ENCODE results near the gene RNF10.

DNA sequence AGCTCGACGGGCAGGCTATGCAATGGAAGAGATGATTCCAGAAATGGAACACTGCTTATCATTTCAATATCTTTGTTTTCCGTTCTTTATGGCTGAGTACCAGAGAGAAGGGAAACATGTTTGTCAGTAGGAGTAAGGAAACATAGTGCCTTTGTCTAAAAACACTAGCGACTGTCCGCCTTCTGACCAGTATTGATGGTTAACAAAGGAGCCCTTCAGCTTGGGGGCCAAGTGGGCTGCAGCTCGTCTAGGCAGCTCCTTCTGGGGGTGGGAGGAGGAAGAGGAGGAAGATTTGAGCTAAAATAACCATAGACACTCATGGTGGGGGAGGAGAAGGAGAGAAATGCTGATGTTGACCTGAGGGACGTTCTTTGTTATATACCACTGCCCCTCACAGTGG is 20.2 kb upstream of the RNF10 start:
- TF ChIP-seq, protein P1, sequence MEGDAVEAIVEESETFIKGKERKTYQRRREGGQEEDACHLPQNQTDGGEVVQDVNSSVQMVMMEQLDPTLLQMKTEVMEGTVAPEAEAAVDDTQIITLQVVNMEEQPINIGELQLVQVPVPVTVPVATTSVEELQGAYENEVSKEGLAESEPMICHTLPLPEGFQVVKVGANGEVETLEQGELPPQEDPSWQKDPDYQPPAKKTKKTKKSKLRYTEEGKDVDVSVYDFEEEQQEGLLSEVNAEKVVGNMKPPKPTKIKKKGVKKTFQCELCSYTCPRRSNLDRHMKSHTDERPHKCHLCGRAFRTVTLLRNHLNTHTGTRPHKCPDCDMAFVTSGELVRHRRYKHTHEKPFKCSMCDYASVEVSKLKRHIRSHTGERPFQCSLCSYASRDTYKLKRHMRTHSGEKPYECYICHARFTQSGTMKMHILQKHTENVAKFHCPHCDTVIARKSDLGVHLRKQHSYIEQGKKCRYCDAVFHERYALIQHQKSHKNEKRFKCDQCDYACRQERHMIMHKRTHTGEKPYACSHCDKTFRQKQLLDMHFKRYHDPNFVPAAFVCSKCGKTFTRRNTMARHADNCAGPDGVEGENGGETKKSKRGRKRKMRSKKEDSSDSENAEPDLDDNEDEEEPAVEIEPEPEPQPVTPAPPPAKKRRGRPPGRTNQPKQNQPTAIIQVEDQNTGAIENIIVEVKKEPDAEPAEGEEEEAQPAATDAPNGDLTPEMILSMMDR (conservative IDR thresholded peaks at IDR 0.05 in 1 of 2, IDR thresholded peaks at IDR 0.05 in 1 of 2; ENCODE audit: extremely low read depth in 1 of 2, insufficient read depth in 1 of 2, low read depth in 1 of 2, low read length in 2 of 2): no peak
- TF ChIP-seq EZH2 (IDR thresholded peaks at IDR 0.05; ENCODE audit: borderline replicate concordance, low read length): no peak

Data from mammary epithelial cell (primary cell).